GM21529 (cell line): ENCODE data around the gene FHIT.

Experiments
- ATAC-seq: cut with Tn5 transposase; IDR thresholded peaks from one replicate; pipeline ENCODE4 v1.9.1; 2021; ENCODE audit not compliant: unreplicated experiment

Gene FHIT

GRCh38 chr3:60384341-60384740, 866.9 kb downstream of the FHIT start:
- ATAC-seq, result no peak

GRCh38 chr3:60383345-60383744, 867.9 kb downstream of the FHIT start:
- no peak for ATAC-seq

GRCh38 chr3:60366486-60366885, 884.8 kb downstream of the FHIT start:
- ATAC-seq, result no peak

GRCh38 chr3:60365360-60365759, 885.9 kb downstream of the FHIT start:
- no peak for ATAC-seq

GRCh38 chr3:60364475-60364874, 886.8 kb downstream of the FHIT start:
- no peak for ATAC-seq

GRCh38 chr3:60363817-60364216, 887.4 kb downstream of the FHIT start:
- ATAC-seq, result peak; percentile 49

GRCh38 chr3:60355825-60356224, 895.4 kb downstream of the FHIT start:
- ATAC-seq, result no peak

- ATAC-seq, result no peak
Observed at GRCh38 chr3:60351481-60351880, 899.8 kb downstream of the FHIT start.

- no peak for ATAC-seq
Observed at GRCh38 chr3:60344340-60344739, 906.9 kb downstream of the FHIT start.

GRCh38 chr3:60343831-60344230, 907.4 kb downstream of the FHIT start:
- ATAC-seq, result no peak

- no peak for ATAC-seq
Observed at GRCh38 chr3:60339304-60339703, 911.9 kb downstream of the FHIT start.

GRCh38 chr3:60337421-60337820, 913.8 kb downstream of the FHIT start:
- ATAC-seq, result no peak

GRCh38 chr3:60336061-60336460, 915.2 kb downstream of the FHIT start:
- ATAC-seq, result no peak

- ATAC-seq, result no peak
Observed at GRCh38 chr3:60333710-60334109, 917.5 kb downstream of the FHIT start.

GRCh38 chr3:60330107-60330506, 921.1 kb downstream of the FHIT start:
- no peak for ATAC-seq

GRCh38 chr3:60325610-60326170, 925.6 kb downstream of the FHIT start:
- ATAC-seq, result no peak

- ATAC-seq, result no peak
Observed at GRCh38 chr3:60323651-60324050, 927.6 kb downstream of the FHIT start.

GRCh38 chr3:60323180-60323579, 928.1 kb downstream of the FHIT start:
- ATAC-seq, result no peak

GRCh38 chr3:60322298-60322856, 928.9 kb downstream of the FHIT start:
- ATAC-seq, result no peak

GRCh38 chr3:60319179-60319858, 931.9 kb downstream of the FHIT start:
- ATAC-seq, result no peak

- ATAC-seq, result no peak
Observed at GRCh38 chr3:60316121-60316797, 935.0 kb downstream of the FHIT start.

GRCh38 chr3:60313951-60314461, 937.2 kb downstream of the FHIT start:
- ATAC-seq, result no peak
